Measurements from ENCODE around the gene IL1RAPL2. TPM values are rescaled to one million over a fixed set of nuclear protein-coding genes. Genes with fewer than 3 reads are reported as not detected.

IL1RAPL2 gene
- total RNA-seq, 1 donor from 2014 or later, result not detected

DNA sequence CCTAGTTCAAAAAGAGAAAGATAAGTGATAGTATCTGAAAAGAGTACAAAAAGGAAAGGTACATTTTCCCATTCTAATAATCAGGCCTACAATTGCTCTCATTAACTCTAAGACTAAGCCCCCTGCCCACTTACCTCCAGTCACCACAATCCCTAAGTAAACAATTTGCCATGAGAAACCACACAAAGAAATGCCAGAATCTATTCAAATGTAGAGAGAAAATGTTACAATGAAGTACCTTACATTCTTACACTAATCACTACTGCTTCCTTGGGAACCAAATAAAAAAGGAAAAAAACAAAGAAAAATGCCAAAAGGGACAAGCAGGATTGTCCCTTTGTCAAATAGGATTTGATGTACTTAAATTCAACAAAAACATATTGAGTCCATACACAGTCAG, 1068.2 kb downstream of the IL1RAPL2 start:
- peaks cover 12% of the 10 kb centered on the region for H3K4me1 Mint-ChIP-seq

GRCh38 chrX:105635794-105636193, 1069.8 kb downstream of the IL1RAPL2 start:
- Mint-ChIP-seq H3K4me1 (peaks cover 12% of the 10 kb centered on the region), H3K9me3 (no peaks in the 10 kb centered on the region), H3K27me3 (ENCODE audit: insufficient read depth, low read depth) (no peaks in the 10 kb centered on the region), H3K4me3 (no peak overlapping the region), H3K27ac (no peak overlapping the region), H3K36me3 (no peaks in the 10 kb centered on the region)
- TF ChIP-seq EZH2 (IDR thresholded peaks at IDR 0.05) (no peak), EZH2phosphoT487 (IDR thresholded peaks at IDR 0.05) (no peak)
- TF ChIP-seq, protein P1, sequence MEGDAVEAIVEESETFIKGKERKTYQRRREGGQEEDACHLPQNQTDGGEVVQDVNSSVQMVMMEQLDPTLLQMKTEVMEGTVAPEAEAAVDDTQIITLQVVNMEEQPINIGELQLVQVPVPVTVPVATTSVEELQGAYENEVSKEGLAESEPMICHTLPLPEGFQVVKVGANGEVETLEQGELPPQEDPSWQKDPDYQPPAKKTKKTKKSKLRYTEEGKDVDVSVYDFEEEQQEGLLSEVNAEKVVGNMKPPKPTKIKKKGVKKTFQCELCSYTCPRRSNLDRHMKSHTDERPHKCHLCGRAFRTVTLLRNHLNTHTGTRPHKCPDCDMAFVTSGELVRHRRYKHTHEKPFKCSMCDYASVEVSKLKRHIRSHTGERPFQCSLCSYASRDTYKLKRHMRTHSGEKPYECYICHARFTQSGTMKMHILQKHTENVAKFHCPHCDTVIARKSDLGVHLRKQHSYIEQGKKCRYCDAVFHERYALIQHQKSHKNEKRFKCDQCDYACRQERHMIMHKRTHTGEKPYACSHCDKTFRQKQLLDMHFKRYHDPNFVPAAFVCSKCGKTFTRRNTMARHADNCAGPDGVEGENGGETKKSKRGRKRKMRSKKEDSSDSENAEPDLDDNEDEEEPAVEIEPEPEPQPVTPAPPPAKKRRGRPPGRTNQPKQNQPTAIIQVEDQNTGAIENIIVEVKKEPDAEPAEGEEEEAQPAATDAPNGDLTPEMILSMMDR (IDR thresholded peaks at IDR 0.05), result no peak
- Histone ChIP-seq H3K9me3 (ENCODE audit: low read depth) (no peaks in the 10 kb centered on the region), H3K27ac (no peak overlapping the region), H3K36me3 (no peaks in the 10 kb centered on the region), H3K4me2 (no peak overlapping the region), H3K27me3 (no peaks in the 10 kb centered on the region), H4K20me1 (ENCODE audit: low read depth) (no peaks in the 10 kb centered on the region), H3K4me1 (peaks cover 6% of the 10 kb centered on the region), H3K79me2 (ENCODE audit: low read depth) (no peaks in the 10 kb centered on the region), H3K4me3 (no peak overlapping the region), H3F3A (ENCODE audit: low read depth) (no peaks in the 10 kb centered on the region), H3K9ac (no peak overlapping the region), H2AFZ (replicated peaks) (no peak overlapping the region)
- no peak for DNase-seq (ENCODE audit: low spot score)

More for the DNA sequence above, 1068.2 kb downstream of the IL1RAPL2 start:
- Mint-ChIP-seq H3K9me3 (no peaks in the 10 kb centered on the region), H3K27me3 (ENCODE audit: insufficient read depth, low read depth) (no peaks in the 10 kb centered on the region), H3K36me3 (no peaks in the 10 kb centered on the region), H3K27ac (no peak overlapping the region), H3K4me3 (no peak overlapping the region)
- no peaks in the 10 kb centered on the region for H3F3A ChIP-seq (ENCODE audit: low read depth)
- no peaks in the 10 kb centered on the region for H4K20me1 ChIP-seq (ENCODE audit: low read depth)
- no peak overlapping the region for H3K4me2 ChIP-seq
- H3K36me3 ChIP-seq, result no peaks in the 10 kb centered on the region
- H2AFZ ChIP-seq (replicated peaks), result no peak overlapping the region
- DNase-seq (ENCODE audit: low spot score), result no peak
- peaks cover 6% of the 10 kb centered on the region for H3K4me1 ChIP-seq
- H3K79me2 ChIP-seq (ENCODE audit: low read depth), result no peaks in the 10 kb centered on the region
- no peak overlapping the region for H3K27ac ChIP-seq
- no peaks in the 10 kb centered on the region for H3K9me3 ChIP-seq (ENCODE audit: low read depth)
- H3K27me3 ChIP-seq, result no peaks in the 10 kb centered on the region
- H3K4me3 ChIP-seq, result no peak overlapping the region
- TF ChIP-seq EZH2 (IDR thresholded peaks at IDR 0.05) (no peak), EZH2phosphoT487 (IDR thresholded peaks at IDR 0.05) (no peak)
- TF ChIP-seq, protein P1 (IDR thresholded peaks at IDR 0.05), result no peak
- no peak overlapping the region for H3K9ac ChIP-seq

DNA sequence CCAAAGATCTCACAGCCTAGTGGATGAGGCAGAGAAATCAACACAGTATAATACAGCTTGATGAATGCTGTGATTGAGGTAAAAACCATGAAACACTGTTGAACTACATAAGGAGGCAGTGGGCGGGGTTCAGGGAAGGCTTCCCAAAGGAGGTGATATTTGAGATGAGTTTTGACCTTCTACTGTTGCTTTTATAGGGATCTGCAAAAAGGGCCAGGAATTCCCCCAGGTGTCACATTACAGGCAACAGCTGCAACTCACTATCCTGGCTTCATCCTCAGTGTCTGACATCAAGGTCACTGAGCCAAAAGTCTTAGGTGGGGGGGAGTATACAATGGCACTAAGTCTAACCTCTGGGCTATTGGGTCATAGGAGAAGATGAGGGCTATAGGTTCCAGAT, 1070.7 kb downstream of the IL1RAPL2 start:
- Histone ChIP-seq H3K4me1 (peaks cover 6% of the 10 kb centered on the region), H3K4me3 (no peak overlapping the region), H4K20me1 (ENCODE audit: low read depth) (no peaks in the 10 kb centered on the region), H3K9ac (no peak overlapping the region), H3K27me3 (no peaks in the 10 kb centered on the region), H3K27ac (no peak overlapping the region), H2AFZ (replicated peaks) (no peak overlapping the region), H3K36me3 (no peaks in the 10 kb centered on the region), H3F3A (ENCODE audit: low read depth) (no peaks in the 10 kb centered on the region), H3K9me3 (ENCODE audit: low read depth) (no peaks in the 10 kb centered on the region), H3K4me2 (no peak overlapping the region), H3K79me2 (ENCODE audit: low read depth) (no peaks in the 10 kb centered on the region)
- no peak for TF ChIP-seq EZH2 (IDR thresholded peaks at IDR 0.05)
- TF ChIP-seq EZH2phosphoT487 (IDR thresholded peaks at IDR 0.05), result no peak
- TF ChIP-seq, protein P1 (IDR thresholded peaks at IDR 0.05), result no peak
- no peak overlapping the region for H3K4me3 Mint-ChIP-seq
- no peaks in the 10 kb centered on the region for H3K27me3 Mint-ChIP-seq (ENCODE audit: insufficient read depth, low read depth)
- no peak for DNase-seq (ENCODE audit: low spot score)
- H3K27ac Mint-ChIP-seq, result no peak overlapping the region
- H3K36me3 Mint-ChIP-seq, result no peaks in the 10 kb centered on the region
- H3K9me3 Mint-ChIP-seq, result no peaks in the 10 kb centered on the region
- peaks cover 12% of the 10 kb centered on the region for H3K4me1 Mint-ChIP-seq

All from neural progenitor cell (in vitro differentiated cells).